Right renal pelvis (tissue), 4 donors: ENCODE results near the gene PKIB. TPM values are rescaled to one million over a fixed set of nuclear protein-coding genes. Genes with fewer than 3 reads are reported as not detected.
"Not testable (repeated sequence)": the region's sequence is repeated elsewhere in the genome, so short reads cannot be mapped to it uniquely, and the experiment has no call there.

ENCODE experiments used
- DNase-seq, 4 donors: peaks; one replicate each; pipeline ENCODE4 v3.0.0-alpha.2; 2013; ENCODE audit warnings: low read depth in 4 of 4, low spot score in 3 of 4, missing footprints in 1 of 4
- polyA plus RNA-seq, 4 donors: library from polyadenylated mRNA; unstranded; fragments of 120-200 nt; gene quantifications; one replicate each; pipeline ENCODE4 v1.2.1, GENCODE V29; 2013; ENCODE audit not compliant: insufficient read length in 4 of 4

Gene PKIB
- polyA plus RNA-seq = 1 to 10 TPM; 1.4 to 2.6 (median 1.8) TPM

GRCh38 chr6:122609881-122610689 lies at the start of gene PKIB:
Gene PKIB (plus strand): TSS chr6:122610405. CDS start chr6:122717795, 107,390 bp downstream.
- peak; percentile 41 to 56 (median 52) for DNase-seq

- DNase-seq = no peak
These were observed 46.7 kb upstream of the PKIB start for GRCh38 chr6:122563364-122564052.

- DNase-seq = no peak
These were observed 46.0 kb upstream of the PKIB start for GRCh38 chr6:122564230-122564629.

- DNase-seq = no peak
These were observed 44.5 kb upstream of the PKIB start for GRCh38 chr6:122565708-122566107.

- no peak for DNase-seq
These were observed 43.2 kb upstream of the PKIB start for GRCh38 chr6:122567034-122567433.

- DNase-seq = no peak
These were observed 41.9 kb upstream of the PKIB start for GRCh38 chr6:122568350-122568749.

- no peak for DNase-seq
These were observed 41.4 kb upstream of the PKIB start for GRCh38 chr6:122568797-122569221.

GRCh38 chr6:122569230-122569771 lies 40.9 kb upstream of the PKIB start:
- no peak for DNase-seq

- no peak for DNase-seq
These were observed 38.3 kb upstream of the PKIB start for GRCh38 chr6:122571888-122572287.

GRCh38 chr6:122576888-122577287 lies 33.3 kb upstream of the PKIB start:
- DNase-seq = no peak

GRCh38 chr6:122578961-122579360 lies 31.2 kb upstream of the PKIB start:
- DNase-seq = no peak

GRCh38 chr6:122580737-122581136 lies 29.5 kb upstream of the PKIB start:
- DNase-seq = no peak

- no peak for DNase-seq
These were observed 21.1 kb upstream of the PKIB start for GRCh38 chr6:122589115-122589514.

GRCh38 chr6:122598295-122598694 lies 11.9 kb upstream of the PKIB start:
- DNase-seq = not testable (repeated sequence)

GRCh38 chr6:122604676-122605075 lies 5.5 kb upstream of the PKIB start:
- DNase-seq = no peak

- peak in 2 of 4 donors; percentile 19 to 21 for DNase-seq
These were observed 668 bp downstream of the PKIB start for GRCh38 chr6:122610690-122611455.

- DNase-seq = no peak
These were observed 2.6 kb downstream of the PKIB start for GRCh38 chr6:122612838-122613237.

GRCh38 chr6:122614303-122614702 lies 4.1 kb downstream of the PKIB start:
- DNase-seq = no peak

- DNase-seq = no peak
These were observed 5.2 kb downstream of the PKIB start for GRCh38 chr6:122615409-122615808.

GRCh38 chr6:122616877-122617276 lies 6.7 kb downstream of the PKIB start:
- no peak for DNase-seq

GRCh38 chr6:122619309-122619708 lies 9.1 kb downstream of the PKIB start:
- DNase-seq = no peak
